Mesenchymal stem cell (in vitro differentiated cells and primary cell): ENCODE measurements around the gene SCN2A.

Experiments used
- DNase-seq: peaks from one replicate; pipeline ENCODE4 v3.0.0-alpha.2; 2013
- H2AFZ ChIP-seq: one replicate; pipeline ENCODE4 v1.6.1; 2013; ENCODE audit warnings: low read depth, mild to moderate bottlenecking, control low read depth, inconsistent platforms, low read length, moderate library complexity
- H2AK5ac ChIP-seq: 2 replicates; pipeline ENCODE4 v1.6.1; 2013; ENCODE audit warnings: low read length, moderate library complexity, mild to moderate bottlenecking, inconsistent platforms; ENCODE audit not compliant: severe bottlenecking
- H2BK120ac ChIP-seq: one replicate; pipeline ENCODE4 v1.6.1; 2013; ENCODE audit warnings: low read depth, mild to moderate bottlenecking, inconsistent platforms, low read length, moderate library complexity
- H2BK12ac ChIP-seq, 2 experiments: one replicate each; pipeline ENCODE4 v1.6.1; 2013; ENCODE audit warnings: inconsistent platforms in 2 of 2, low read length in 2 of 2, mild to moderate bottlenecking in 2 of 2, moderate library complexity in 2 of 2, control low read depth in 1 of 2
- H2BK15ac ChIP-seq: one replicate; pipeline ENCODE4 v1.6.1; 2013; ENCODE audit warnings: mild to moderate bottlenecking, low read depth, inconsistent platforms; ENCODE audit not compliant: poor library complexity, severe bottlenecking
- H2BK5ac ChIP-seq: 2 replicates; pipeline ENCODE4 v1.6.1; 2013; ENCODE audit warnings: low read depth, mild to moderate bottlenecking, low read length, control low read depth, inconsistent platforms; ENCODE audit not compliant: poor library complexity, severe bottlenecking
- H3K14ac ChIP-seq, 2 experiments: one replicate each; pipeline ENCODE4 v1.6.1; 2013; ENCODE audit warnings: inconsistent platforms in 2 of 2, low read length in 2 of 2, control low read depth in 1 of 2, mild to moderate bottlenecking in 1 of 2, moderate library complexity in 1 of 2
- H3K18ac ChIP-seq, 2 experiments: one replicate each; pipeline ENCODE4 v1.6.1; 2013; ENCODE audit warnings: inconsistent platforms in 2 of 2, low read length in 2 of 2, control low read depth in 1 of 2, low read depth in 1 of 2, mild to moderate bottlenecking in 1 of 2
- H3K23ac ChIP-seq, 2 experiments: one replicate each; pipeline ENCODE4 v1.6.1; 2013; ENCODE audit warnings: inconsistent platforms in 2 of 2, low read length in 2 of 2, mild to moderate bottlenecking in 2 of 2, moderate library complexity in 2 of 2, control low read depth in 1 of 2
- H3K27ac ChIP-seq: 2 replicates; pipeline ENCODE4 v1.5.1; 2013; ENCODE audit warnings: mild to moderate bottlenecking, moderate library complexity, low read length, control low read depth, inconsistent platforms; ENCODE audit not compliant: poor library complexity, severe bottlenecking
- H3K27me3 ChIP-seq, 2 experiments: 2 replicates each; pipeline versions ENCODE4 v1.6.1 to v1.7.0; 2013; ENCODE audit warnings: low read length in 2 of 2, mild to moderate bottlenecking in 2 of 2, moderate library complexity in 2 of 2, control low read depth in 1 of 2, inconsistent platforms in 1 of 2; ENCODE audit not compliant: control insufficient read depth in 1 of 2, insufficient read depth in 1 of 2
- H3K36me3 ChIP-seq, 2 experiments: 2 replicates each; pipeline versions ENCODE4 v1.6.1 to v1.7.0; 2013; ENCODE audit warnings: low read length in 2 of 2, control low read depth in 1 of 2, inconsistent platforms in 1 of 2, low read depth in 1 of 2, mild to moderate bottlenecking in 1 of 2; ENCODE audit not compliant: insufficient read depth in 2 of 2, control insufficient read depth in 1 of 2
- H3K4ac ChIP-seq, 2 experiments: one replicate each; pipeline ENCODE4 v1.6.1; 2013; ENCODE audit warnings: inconsistent platforms in 2 of 2, low read length in 2 of 2, mild to moderate bottlenecking in 2 of 2, moderate library complexity in 2 of 2, control low read depth in 1 of 2, low read depth in 1 of 2
- H3K4me1 ChIP-seq: 2 replicates; pipeline ENCODE4 v1.6.1; 2013; ENCODE audit warnings: low read depth, low read length, control low read depth; ENCODE audit not compliant: control insufficient read depth, insufficient read depth
- H3K4me2 ChIP-seq: 2 replicates; pipeline ENCODE4 v1.6.1; 2013; ENCODE audit warnings: low read length, mild to moderate bottlenecking, inconsistent platforms; ENCODE audit not compliant: poor library complexity, severe bottlenecking
- H3K4me3 ChIP-seq, 2 experiments: 2 replicates each; pipeline versions ENCODE4 v1.5.1 to v1.7.0; 2013; ENCODE audit warnings: low read length in 2 of 2, mild to moderate bottlenecking in 2 of 2, control low read depth in 1 of 2, low read depth in 1 of 2; ENCODE audit not compliant: insufficient read depth in 1 of 2
- H3K79me1 ChIP-seq: replicated peaks from 2 replicates; pipeline ENCODE4 v1.6.1; 2013; ENCODE audit warnings: mild to moderate bottlenecking, control low read depth, low read length, inconsistent platforms; ENCODE audit not compliant: poor library complexity, severe bottlenecking
- H3K9ac ChIP-seq: 2 replicates; pipeline ENCODE4 v1.7.0; 2013; ENCODE audit warnings: mild to moderate bottlenecking, low read length, moderate library complexity
- H3K9me3 ChIP-seq: 2 replicates; pipeline ENCODE4 v1.7.0; 2013; ENCODE audit warnings: mild to moderate bottlenecking, low read length; ENCODE audit not compliant: control insufficient read depth
- H4K8ac ChIP-seq: one replicate; pipeline ENCODE4 v1.6.1; 2013; ENCODE audit warnings: inconsistent platforms, mild to moderate bottlenecking, low read length, moderate library complexity
- H4K91ac ChIP-seq: one replicate; pipeline ENCODE4 v1.6.1; 2013; ENCODE audit warnings: mild to moderate bottlenecking, low read length, inconsistent platforms
- WGBS: methylation state at CpG from one replicate; pipeline ENCODE4 v1.1.7; 2013; ENCODE audit warnings: mixed read lengths; 5-methylcytosine and 5-hydroxymethylcytosine counted together

The SCN2A gene

DNA sequence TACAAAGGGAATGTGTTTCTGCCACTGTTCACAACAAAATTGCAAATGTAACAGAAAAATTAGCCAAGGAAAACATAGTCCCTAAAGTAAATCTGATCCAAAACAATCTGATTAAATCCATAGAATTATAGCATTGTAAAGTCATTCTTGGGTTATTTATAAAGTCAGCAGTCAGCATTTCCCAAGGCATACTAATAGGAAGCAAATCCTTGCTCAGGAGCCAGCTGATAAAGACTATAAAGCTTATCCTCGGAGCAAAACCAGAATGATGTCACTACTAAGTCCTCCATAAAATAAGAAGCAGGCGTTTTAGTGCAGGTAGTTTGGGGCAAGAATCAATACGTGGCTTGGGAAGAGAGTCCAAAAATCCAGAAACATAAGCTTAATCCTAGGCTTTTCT lies 162.9 kb downstream of the SCN2A start:
- H3K79me1 ChIP-seq = no peaks in the 10 kb centered on the region
- no peak overlapping the region for H4K91ac ChIP-seq
- no peak overlapping the region for H3K4me3 ChIP-seq
- no peak overlapping the region for H2BK5ac ChIP-seq
- H2BK15ac ChIP-seq = no peak overlapping the region
- no peak overlapping the region for H2AFZ ChIP-seq
- no peak overlapping the region for H3K18ac ChIP-seq
- no peaks in the 10 kb centered on the region for H3K9me3 ChIP-seq
- H4K8ac ChIP-seq = no peak overlapping the region
- H3K27ac ChIP-seq = no peak overlapping the region
- peaks cover 5% of the 10 kb centered on the region for H3K4me1 ChIP-seq
- H3K4ac ChIP-seq = no peak overlapping the region
- no peak for DNase-seq
- no CpG with 5 or more reads among the region's 3 CpGs for WGBS
- peaks cover 0 to 3% of the 10 kb centered on the region in 2 experiments for H3K27me3 ChIP-seq
- no peak overlapping the region for H3K14ac ChIP-seq
- H3K36me3 ChIP-seq = no peaks in the 10 kb centered on the region
- no peak overlapping the region for H3K4me2 ChIP-seq
- no peak overlapping the region for H2AK5ac ChIP-seq
- no peak overlapping the region for H2BK120ac ChIP-seq
- no peak overlapping the region for H3K23ac ChIP-seq
- H2BK12ac ChIP-seq = no peak overlapping the region
- no peak overlapping the region for H3K9ac ChIP-seq

DNA sequence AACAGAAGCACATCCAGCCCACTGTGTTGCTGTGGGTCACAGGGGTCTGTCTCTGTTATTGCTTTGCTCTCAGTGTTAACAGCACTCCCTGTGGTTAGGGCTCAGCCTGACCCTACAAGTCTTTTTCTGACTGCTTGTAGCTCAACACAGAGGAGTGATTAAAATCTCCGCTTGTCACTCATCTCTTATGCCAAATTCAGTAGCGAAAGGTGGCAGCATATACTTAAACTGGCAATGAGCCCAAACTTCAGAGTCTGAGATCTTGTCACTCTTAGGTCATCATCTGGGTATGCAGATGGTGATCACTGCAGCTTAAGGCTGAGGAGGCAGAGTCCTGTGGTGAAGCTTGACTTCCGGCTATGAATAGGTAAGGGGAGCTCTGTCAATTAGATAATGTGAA lies 167.0 kb downstream of the SCN2A start:
- Histone ChIP-seq H3K36me3 (no peaks in the 10 kb centered on the region), H3K14ac (no peak overlapping the region), H2AFZ (no peak overlapping the region), H2BK15ac (no peak overlapping the region), H3K4me3 (no peak overlapping the region), H3K9me3 (no peaks in the 10 kb centered on the region), H3K9ac (no peak overlapping the region), H3K27ac (no peak overlapping the region), H4K91ac (no peak overlapping the region), H3K4ac (no peak overlapping the region), H2BK12ac (no peak overlapping the region), H3K27me3 (peaks cover 0 to 3% of the 10 kb centered on the region in 2 experiments), H3K79me1 (no peaks in the 10 kb centered on the region), H2BK5ac (no peak overlapping the region), H3K4me2 (no peak overlapping the region), H4K8ac (no peak overlapping the region), H2BK120ac (no peak overlapping the region), H3K18ac (no peak overlapping the region), H3K4me1 (peaks cover 5% of the 10 kb centered on the region), H2AK5ac (no peak overlapping the region), H3K23ac (no peak overlapping the region)
- WGBS = 74% methylated on average over 3 of the region's 3 CpGs
- peak; percentile 8 for DNase-seq

DNA sequence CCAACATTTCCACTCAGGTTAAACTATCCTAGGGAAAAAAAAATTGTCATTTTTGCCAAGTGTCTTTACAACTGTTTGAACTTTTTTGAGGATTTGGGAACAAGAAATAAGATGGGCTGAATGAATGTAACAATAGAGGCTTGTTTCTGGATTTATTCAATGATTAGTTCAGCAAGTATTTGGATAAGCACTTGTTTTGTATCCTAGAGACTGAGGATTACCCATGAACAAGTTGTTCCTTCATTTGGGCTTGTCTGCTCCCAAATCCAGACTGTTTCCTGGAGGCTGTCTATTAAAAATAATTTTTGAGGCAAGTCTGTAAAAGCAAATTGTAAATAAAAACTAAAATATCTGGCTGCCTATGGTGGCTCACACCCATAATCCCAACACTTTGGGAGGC lies 168.3 kb downstream of the SCN2A start:
- no peak overlapping the region for H3K14ac ChIP-seq
- H3K18ac ChIP-seq = no peak overlapping the region
- H4K91ac ChIP-seq = no peak overlapping the region
- no peak for DNase-seq
- H3K4me3 ChIP-seq = no peak overlapping the region
- peaks cover 5% of the 10 kb centered on the region for H3K4me1 ChIP-seq
- no peak overlapping the region for H2AK5ac ChIP-seq
- peaks cover 0 to 3% of the 10 kb centered on the region in 2 experiments for H3K27me3 ChIP-seq
- H3K79me1 ChIP-seq = no peaks in the 10 kb centered on the region
- H3K23ac ChIP-seq = no peak overlapping the region
- no peak overlapping the region for H3K27ac ChIP-seq
- no peaks in the 10 kb centered on the region for H3K36me3 ChIP-seq
- H2AFZ ChIP-seq = no peak overlapping the region
- H2BK5ac ChIP-seq = no peak overlapping the region
- no peak overlapping the region for H2BK15ac ChIP-seq
- H3K4ac ChIP-seq = no peak overlapping the region
- H2BK12ac ChIP-seq = no peak overlapping the region
- H2BK120ac ChIP-seq = no peak overlapping the region
- H3K9me3 ChIP-seq = no peaks in the 10 kb centered on the region
- H3K4me2 ChIP-seq = no peak overlapping the region
- H4K8ac ChIP-seq = no peak overlapping the region
- H3K9ac ChIP-seq = no peak overlapping the region

DNA sequence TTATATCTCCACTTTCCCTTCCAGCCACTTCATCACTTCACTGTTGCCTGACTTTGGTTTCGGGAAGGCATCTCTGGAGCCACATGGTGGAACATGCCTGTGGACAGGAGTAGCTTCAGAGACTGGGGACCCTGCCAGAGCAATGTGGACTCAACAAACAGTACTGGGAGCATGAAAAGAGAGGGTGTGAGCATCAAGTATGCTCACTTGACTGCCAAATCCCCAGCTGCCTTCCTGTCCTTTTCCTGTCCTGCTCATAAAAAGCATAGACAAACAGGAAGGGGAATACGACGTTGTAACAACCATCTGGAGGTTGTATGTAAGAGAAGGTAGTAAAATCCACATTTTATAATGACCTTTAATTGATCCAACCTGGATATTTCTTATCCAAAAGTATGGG lies 169.0 kb downstream of the SCN2A start:
- H3K9ac ChIP-seq = no peak overlapping the region
- H4K8ac ChIP-seq = no peak overlapping the region
- H2BK120ac ChIP-seq = no peak overlapping the region
- H3K23ac ChIP-seq = no peak overlapping the region
- H2AK5ac ChIP-seq = no peak overlapping the region
- H2BK12ac ChIP-seq = no peak overlapping the region
- WGBS = 92% methylated on average over 1 of the region's 3 CpGs
- peaks cover 0 to 3% of the 10 kb centered on the region in 2 experiments for H3K27me3 ChIP-seq
- no peak overlapping the region for H3K4me3 ChIP-seq
- H3K18ac ChIP-seq = no peak overlapping the region
- H3K4me1 ChIP-seq = peaks cover 5% of the 10 kb centered on the region
- no peak overlapping the region for H2BK15ac ChIP-seq
- DNase-seq = no peak
- H3K4me2 ChIP-seq = no peak overlapping the region
- H3K79me1 ChIP-seq = no peaks in the 10 kb centered on the region
- H3K4ac ChIP-seq = no peak overlapping the region
- H3K36me3 ChIP-seq = no peaks in the 10 kb centered on the region
- no peak overlapping the region for H2BK5ac ChIP-seq
- H4K91ac ChIP-seq = no peak overlapping the region
- H3K9me3 ChIP-seq = no peaks in the 10 kb centered on the region
- no peak overlapping the region for H2AFZ ChIP-seq
- H3K27ac ChIP-seq = no peak overlapping the region
- H3K14ac ChIP-seq = no peak overlapping the region
